ENCODE results near the gene SLC2A10.

The SLC2A10 gene

GRCh38 chr20:46706242-46706641 is 3.2 kb upstream of the SLC2A10 start:
- no peak overlapping the region for H3K4me3 ChIP-seq (ENCODE audit: control insufficient read depth, low read depth, low read length)

DNA sequence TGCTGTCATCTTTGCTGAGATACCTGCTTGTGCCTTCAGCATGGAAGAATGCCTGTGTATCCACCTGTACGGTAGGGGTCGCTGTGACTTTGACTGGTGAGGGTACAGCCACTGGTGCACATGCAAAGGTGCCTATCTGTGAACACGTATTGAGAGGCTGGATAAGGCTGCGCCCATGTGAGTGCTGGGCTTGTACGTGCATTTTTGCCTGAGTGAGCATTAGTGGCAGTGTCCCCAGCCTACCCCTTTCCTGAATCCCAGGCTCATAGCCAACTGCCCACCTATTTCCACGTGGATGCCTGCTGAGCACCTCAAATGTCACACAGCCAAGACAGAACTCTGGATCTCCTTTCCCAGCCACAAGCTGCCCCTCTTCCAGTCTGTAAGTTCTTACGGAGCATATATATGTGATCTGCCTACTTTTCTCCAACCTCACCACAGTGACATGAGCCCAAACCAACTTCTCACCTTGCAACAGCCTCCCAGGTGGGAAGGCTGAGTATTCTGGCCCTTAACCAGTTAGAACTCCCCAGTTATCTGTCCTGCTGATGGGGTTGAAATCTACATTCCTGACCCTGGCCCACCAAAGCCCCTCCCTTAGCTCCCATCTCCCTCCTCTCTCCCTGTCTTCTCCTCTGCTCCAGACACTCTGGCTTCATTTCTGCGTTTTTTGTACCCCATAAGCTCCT is 1.1 kb upstream of the SLC2A10 start:
- no peak overlapping the region for H3K4me3 ChIP-seq (ENCODE audit: control insufficient read depth, low read depth, low read length)
- no peak for DNase-seq (ENCODE audit: low read depth)
- TF ChIP-seq, protein P1, sequence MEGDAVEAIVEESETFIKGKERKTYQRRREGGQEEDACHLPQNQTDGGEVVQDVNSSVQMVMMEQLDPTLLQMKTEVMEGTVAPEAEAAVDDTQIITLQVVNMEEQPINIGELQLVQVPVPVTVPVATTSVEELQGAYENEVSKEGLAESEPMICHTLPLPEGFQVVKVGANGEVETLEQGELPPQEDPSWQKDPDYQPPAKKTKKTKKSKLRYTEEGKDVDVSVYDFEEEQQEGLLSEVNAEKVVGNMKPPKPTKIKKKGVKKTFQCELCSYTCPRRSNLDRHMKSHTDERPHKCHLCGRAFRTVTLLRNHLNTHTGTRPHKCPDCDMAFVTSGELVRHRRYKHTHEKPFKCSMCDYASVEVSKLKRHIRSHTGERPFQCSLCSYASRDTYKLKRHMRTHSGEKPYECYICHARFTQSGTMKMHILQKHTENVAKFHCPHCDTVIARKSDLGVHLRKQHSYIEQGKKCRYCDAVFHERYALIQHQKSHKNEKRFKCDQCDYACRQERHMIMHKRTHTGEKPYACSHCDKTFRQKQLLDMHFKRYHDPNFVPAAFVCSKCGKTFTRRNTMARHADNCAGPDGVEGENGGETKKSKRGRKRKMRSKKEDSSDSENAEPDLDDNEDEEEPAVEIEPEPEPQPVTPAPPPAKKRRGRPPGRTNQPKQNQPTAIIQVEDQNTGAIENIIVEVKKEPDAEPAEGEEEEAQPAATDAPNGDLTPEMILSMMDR (conservative IDR thresholded peaks at IDR 0.05; ENCODE audit: control insufficient read depth, insufficient read depth, low read depth, low read length) = no peak

More at GRCh38 chr20:46706242-46706641, 3.2 kb upstream of the SLC2A10 start:
- DNase-seq (ENCODE audit: low read depth) = no peak
- TF ChIP-seq, protein P1 (conservative IDR thresholded peaks at IDR 0.05; ENCODE audit: control insufficient read depth, insufficient read depth, low read depth, low read length) = no peak

DNA sequence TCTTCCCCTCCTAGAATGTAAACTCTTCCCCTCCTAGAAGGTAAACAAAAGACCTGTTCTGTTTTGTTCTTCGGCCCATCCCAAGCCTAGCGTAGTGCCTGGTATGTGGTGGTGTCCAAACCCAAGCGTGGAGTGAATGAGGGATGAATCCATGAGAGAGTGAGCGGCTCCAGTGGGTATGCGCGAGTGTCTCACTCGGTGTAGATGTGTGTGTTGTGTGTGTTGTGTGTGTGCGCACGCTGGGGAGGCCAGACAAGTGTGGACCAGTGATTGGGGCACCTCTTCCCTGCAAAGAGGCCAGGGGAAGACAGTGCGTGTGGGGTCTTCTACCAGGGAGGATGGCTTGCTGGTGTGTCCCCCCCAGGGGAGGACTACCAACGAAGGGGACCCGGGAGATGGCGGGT is 392 bp upstream of the SLC2A10 start:
- TF ChIP-seq, protein P1 (conservative IDR thresholded peaks at IDR 0.05; ENCODE audit: control insufficient read depth, insufficient read depth, low read depth, low read length) = no peak
- no peak for DNase-seq (ENCODE audit: low read depth)
- H3K4me3 ChIP-seq (ENCODE audit: control insufficient read depth, low read depth, low read length) = peak overlapping the region; percentile 15

DNA sequence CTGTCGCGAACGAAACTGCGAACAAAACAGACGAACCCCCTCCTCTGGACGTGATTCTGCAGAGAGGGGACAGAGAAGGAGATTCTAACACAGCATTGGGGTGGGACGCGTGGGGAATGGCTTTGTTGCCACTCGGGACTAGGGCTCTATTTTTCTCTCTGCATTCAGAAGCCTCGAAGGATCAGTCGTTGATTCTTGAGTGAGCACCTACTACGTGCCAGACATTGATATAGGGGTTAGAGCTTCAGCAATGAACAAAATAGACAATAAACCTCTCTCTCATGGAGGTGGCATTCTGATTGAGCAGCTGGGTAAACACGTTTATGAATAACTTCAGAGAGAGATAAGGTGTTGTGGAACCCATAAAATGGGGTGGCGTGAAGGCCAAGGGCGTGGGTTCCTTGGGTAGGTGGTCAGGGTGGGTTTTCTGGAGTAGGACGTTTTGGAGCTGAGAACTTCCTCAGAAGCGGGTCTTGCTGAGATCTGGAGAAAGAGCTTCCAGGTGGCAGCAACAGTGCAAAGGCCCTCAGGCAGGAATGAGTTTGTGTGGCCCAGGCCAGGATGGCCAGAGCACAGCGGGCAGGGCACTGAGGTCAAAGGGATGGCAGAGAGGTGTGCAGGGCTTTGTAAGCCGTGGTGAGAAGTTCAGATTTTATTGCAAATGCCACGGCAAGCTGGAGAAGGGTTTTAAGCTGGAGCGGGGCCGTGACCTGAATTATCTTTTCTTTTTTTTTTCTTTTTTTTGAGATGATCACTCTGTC is 884 bp downstream of the SLC2A10 start:
- TF ChIP-seq, protein P1 (conservative IDR thresholded peaks at IDR 0.05; ENCODE audit: control insufficient read depth, insufficient read depth, low read depth, low read length) = no peak
- peak overlapping the region; percentile 75 for H3K4me3 ChIP-seq (ENCODE audit: control insufficient read depth, low read depth, low read length)
- no peak for DNase-seq (ENCODE audit: low read depth)

DNA sequence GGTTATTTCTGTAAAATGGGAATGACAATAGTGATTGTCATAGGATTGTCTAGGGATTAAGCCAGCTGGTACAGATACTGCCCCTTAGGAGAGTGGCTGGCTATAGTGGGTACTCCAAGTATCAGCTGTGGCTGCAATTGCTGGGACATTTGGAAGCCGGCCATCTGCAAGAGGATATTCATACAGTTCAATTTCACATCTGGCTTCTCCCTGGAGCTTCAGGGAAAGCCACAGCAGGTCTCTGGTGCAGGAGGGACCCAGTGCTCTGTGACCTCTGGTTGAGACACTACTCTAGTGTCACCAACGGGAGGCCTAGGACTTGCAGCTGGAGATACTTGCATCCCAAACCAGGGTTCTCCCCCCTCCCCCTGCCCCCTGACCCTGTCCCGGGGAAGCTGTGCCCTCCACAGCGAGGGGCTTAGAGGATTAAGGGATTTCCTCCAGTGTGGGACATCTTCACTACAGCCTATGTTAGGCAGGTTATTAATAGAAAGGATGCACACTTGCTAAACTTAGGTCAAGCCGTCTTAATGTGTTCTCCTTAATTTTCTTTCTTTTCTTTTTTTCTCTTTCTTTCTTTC is 2.7 kb downstream of the SLC2A10 start:
- no peak overlapping the region for H3K4me3 ChIP-seq (ENCODE audit: control insufficient read depth, low read depth, low read length)
- TF ChIP-seq, protein P1 (conservative IDR thresholded peaks at IDR 0.05; ENCODE audit: control insufficient read depth, insufficient read depth, low read depth, low read length) = no peak
- no peak for DNase-seq (ENCODE audit: low read depth)

DNA sequence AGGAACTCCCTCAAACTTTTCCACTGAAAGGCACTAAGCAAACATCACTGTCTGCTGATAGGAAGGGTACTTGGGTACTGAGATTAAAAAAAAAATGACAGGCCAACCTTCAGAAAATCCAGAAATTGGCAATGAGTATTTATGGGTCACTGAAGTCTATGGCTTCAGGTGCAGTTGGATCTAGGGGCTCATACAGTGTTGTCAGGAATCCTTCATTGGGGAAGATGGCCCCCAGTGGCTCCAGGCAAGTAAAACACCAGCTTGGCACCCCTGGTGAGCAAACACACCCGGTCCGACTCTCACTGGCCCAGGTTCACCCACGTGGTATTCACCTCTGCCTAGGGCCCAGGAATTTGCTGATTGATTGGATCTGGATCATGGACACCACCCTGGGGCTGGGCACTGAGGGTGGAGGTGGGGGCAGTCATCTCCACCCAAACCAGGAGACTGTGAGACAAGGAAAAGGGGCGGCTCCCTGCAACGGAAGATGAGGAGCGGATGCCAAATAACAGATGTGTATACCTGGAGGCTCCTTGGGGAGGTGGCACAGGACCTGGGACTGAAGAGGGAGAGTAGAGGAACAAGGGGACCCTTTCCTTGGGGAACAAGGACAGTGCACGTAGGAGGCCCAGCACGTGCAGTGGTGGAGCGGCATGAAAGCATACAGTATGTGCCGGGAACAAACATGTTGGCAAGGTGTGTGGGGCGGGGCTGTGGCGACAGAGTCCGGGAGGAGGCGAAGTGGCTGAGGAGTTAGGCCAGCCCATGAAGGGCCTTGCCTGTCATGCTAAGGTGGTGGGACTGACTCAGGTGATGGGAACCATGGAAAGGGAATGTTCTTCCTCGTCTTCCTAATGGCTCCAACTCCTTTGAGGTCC is 4.7 kb downstream of the SLC2A10 start:
- TF ChIP-seq, protein P1 (conservative IDR thresholded peaks at IDR 0.05; ENCODE audit: control insufficient read depth, insufficient read depth, low read depth, low read length) = no peak
- DNase-seq (ENCODE audit: low read depth) = no peak
- no peak overlapping the region for H3K4me3 ChIP-seq (ENCODE audit: control insufficient read depth, low read depth, low read length)
